Right forelimb (tissue), 1 donor: ENCODE data around the gene HIVEP3.

Experiments used
- DNase-seq: peaks from one replicate; pipeline ENCODE4 v3.0.0-alpha.2; 2018

HIVEP3 gene

DNA sequence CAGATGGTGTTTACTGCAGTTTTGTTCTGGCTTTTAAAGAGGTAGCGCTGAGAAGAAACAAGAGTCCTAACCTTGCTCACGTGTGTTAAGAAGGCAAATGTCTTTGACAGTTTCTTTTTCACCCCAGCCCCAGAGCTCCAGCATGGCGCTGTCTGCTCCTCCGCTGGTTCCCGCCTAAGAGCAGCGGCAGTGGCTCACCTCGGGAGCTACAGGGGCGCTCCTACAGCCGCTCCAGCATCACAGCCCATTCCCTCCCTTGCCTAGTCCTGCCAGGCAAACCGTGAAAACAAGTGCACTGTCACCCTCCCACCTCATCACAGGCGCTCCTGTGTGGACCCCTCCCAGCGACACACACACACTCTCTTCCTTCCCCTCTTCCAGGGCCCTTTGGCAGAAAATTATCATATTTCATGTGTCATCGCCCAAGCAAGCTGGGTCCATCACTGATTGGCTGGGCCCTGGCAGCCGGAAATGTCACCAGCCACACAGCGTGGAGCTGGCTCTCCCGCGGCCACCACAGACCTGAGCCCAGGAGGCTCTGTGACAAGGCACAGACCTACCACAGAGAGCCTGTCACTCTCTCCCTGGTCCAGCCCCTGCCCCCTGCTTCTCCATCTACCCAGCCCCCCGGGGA lies 1.2 kb upstream of the HIVEP3 start:
- DNase-seq = no peak

DNA sequence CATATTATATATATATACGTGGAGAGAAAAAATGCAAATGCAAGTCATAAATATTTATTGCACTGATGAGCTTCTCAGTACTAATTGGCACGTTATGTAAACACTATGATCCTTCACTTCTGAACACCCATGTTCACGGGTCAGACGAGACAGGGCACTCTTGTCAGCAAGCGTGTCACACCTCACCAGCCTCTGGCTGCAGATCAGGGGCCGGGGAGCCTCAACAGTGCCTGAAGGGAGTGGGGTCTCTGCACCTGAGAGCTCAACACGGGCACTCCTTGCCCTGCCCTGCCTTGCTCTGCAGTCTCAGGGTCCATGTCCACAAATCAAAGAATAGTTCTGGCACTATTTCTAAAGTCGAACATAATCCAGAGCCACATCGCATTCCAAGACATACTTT lies 409 bp upstream of the HIVEP3 start:
- DNase-seq = no peak

DNA sequence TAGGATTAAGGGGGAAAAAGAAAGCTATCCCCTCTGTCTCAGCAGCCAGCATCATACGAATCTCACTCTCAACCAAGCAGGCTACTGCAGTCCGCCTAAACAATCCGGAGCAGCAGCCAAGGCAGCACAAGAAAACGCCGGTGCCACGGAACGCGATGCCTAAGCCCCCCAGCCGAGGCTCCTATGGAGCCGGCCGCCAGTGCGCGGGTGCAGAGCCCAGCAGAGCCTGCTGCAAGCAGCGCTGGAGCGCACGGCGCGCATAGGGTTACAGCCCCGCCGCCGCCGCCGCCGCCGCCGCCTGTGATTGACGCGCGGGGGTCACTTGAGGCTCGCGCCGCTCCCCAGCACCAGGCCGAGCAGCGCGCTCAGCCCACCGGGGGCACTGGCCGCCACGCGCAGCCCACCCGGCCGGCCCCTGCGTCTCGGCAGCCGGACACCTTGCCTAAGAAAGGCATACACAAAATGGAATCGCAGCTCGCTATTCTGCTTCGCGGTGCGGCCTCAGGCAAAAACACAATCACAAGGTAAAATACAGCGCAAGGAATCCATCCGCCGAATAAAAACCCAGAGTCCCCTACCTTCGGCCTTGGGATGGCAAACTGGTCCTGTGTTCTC lies 780 bp downstream of the HIVEP3 start:
- DNase-seq = peak; percentile 59

DNA sequence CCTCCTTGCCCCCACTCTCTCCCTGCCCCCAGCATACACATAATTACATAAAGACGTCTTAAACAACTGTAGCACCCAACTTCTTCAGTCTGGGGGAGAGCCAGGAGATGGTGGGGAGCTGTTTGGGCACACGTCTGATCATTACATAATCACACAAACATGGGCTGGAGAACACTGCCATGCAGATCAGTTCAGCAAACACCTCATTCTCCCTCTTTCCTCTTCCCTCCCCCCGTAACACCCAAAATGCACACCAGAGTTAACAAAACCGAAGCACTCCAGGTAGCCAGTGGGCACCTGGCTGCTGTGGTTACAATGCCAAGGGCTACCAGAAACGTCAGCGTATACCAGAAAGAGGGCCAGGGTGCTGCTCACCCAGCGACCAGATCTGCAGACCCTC lies 1.6 kb downstream of the HIVEP3 start:
- no peak for DNase-seq

DNA sequence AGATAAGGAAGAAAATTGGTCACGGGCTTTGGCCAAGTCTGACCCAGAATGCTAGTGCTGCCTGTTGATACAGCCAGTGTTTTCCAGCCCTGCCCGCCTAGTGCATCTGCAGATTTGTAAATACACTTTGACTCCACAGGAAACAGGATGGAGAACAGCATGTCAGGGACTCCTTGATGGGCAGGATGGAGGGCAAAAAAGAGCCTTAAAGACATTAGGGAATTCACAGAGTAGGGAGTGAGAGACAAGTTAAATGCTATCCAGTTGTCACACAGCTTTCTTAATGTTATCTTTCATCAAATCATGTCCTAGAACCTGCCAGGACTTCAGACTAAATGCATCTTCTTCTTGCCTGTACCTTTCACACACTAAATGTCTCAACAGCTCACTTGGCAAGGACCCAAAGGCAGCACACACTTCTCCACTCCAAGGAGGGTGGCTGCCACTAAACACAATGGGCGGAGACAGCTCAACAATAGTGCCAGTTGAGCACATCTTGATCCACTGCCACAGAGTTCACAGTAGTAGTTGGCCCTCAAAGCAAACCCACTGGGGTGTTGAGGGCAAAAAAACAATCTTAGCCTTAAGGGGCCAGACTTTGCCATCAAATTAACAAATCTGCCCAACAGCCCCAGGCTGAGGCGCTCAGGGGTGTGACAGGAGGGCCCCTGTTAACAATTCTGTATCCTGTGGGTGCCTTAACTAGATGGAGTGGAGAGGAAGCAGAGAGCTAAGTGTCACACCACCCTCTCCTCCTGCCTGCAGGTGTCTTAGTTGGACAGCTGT lies 2.7 kb downstream of the HIVEP3 start:
- DNase-seq = no peak

DNA sequence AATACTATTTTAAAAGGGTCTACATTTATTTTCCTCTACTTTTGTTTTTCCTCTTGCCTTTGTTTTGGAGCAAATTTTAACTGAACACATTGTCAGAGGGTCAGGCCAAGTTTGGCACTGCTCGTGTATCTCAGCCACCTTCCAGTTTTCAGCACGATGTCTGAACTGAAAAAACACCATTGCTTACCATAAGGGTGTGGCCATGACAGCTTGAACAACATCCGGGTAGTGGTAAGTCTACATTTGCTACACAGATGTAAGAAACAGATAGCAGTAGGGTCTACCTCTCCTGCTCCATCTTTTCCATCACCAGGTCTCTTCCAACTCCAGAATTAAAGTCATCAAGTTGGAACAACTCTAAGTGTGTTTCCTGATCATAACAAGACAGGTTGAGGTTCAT lies 4.2 kb downstream of the HIVEP3 start:
- no peak for DNase-seq

DNA sequence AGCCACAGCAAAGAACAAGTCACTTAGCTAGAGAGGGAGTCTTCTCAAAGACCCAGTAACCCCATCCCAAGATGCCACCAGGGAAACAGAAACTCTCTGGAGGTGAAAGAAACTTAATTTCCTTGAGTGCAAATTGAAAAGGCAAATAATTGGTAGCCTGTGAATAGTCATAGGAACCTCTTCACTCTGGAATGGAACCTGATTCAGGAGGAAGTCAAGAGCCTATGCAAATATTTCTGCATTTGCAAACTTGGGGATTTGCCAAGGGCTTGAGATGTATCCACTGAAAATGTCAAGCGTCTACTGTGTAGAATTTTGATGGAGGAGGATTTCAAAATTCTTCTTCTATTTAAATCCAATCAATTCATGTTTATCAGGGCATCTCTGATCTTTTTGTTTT lies 5.7 kb downstream of the HIVEP3 start:
- no peak for DNase-seq

DNA sequence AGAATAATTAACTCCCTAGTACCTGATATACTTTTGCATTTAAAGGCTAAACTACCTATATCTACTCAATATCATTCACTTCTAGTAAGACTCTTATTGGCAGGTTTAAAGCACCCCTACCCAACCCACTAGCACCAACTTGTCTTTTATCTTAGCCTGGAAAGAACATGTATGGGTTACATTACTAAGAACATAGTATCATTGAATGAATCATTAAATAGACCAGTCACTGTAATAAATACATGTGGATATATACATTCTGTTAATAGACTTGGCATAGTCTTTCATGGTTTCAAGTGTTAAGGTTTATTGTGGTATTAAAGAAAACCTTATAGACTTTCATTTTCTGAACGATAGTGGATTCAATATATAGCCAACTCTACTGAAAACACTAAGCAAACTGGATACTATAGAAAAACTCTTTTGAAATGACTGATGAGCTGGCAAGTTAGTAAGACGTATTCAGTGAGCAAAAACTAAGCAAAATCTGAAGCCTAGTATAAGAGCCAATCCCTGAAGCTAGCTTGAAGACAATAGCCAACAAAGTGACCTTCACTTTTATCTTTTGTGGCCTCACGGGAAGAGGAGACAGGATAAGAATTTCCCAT lies 10.3 kb downstream of the HIVEP3 start:
- DNase-seq = no peak

DNA sequence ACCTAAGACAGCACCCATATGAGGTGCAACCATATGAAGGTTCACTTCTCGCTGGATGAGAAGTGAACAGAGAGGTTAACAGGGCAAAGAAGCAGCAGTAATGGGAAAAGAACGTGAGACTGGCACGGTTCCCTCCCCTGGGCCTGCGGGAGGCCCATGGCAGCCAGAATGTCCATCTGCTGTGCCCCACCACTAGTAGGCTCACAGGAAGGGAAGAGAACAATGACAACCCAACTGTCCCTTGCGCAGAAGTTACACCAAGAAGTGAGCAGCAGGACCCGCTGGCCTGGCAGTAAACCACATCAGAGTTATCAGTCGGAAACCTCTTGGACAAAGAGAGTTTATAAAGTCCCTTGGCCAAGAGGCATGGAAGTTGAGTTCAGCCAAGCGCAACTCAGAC lies 11.3 kb downstream of the HIVEP3 start:
- DNase-seq = no peak

DNA sequence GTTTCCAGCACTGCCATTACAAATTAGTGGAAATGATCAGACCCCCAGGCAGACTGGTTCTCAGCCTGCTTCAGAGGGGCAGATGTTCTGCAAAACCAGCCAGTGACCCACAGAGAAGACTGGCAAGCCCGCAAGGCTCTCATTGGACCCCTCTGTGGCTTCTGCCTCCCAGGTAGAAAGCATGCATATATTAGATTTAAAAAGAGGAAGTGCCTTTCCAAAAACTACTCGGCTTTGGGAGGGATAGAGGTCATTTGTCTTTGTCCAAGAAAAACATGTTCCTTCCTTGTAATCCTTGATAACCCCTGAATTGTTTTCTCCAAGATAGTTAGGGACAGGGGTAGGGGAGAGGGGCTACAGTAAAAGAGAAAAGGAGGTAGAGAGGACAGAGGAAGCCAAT lies 11.8 kb downstream of the HIVEP3 start:
- no peak for DNase-seq

DNA sequence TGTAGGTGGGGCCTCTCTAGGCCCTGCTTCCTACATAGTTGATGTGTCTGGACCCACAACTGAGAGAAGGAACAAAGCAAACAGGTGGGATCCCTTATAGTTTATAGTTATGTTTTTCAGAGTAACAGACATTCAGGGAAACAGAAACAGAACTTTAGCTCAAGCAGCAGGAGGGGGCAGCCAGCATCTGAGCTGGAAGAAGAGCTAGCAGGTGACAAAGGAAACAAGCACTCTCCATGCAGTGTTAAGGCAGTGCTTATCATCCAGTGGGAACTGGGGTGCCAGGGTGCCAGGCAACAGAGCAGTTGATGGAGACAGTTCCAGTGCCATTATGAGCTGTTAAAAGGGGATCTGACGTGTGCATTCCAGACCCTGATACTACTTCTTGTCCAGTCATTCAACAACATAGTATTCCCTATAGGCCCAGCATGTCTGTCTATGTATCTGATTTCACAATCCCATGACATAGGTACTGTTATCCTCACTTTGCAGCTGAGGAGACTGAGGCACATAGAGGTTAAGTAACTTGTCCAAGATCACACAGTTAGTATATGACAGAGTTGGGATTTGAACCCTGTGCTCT lies 13.5 kb downstream of the HIVEP3 start:
- DNase-seq = no peak

DNA sequence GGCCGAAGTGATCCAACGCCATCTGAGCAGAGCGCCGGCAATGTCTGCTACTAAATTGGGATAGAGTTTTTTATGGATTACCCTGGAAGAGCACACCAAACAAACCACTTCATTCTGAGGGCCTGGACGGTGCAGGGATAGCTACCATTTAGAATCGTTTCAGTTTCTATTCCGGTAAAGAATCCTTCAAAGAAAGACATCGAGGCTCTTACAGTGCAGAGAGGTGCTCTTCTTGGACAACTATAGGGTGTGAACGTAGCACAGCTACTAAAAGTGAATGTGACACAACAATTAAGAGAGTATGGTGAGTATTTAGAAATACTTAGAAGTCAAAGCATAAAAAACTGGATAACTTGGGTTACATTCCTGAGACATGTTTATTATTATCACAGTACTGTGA lies 16.1 kb downstream of the HIVEP3 start:
- no peak for DNase-seq

DNA sequence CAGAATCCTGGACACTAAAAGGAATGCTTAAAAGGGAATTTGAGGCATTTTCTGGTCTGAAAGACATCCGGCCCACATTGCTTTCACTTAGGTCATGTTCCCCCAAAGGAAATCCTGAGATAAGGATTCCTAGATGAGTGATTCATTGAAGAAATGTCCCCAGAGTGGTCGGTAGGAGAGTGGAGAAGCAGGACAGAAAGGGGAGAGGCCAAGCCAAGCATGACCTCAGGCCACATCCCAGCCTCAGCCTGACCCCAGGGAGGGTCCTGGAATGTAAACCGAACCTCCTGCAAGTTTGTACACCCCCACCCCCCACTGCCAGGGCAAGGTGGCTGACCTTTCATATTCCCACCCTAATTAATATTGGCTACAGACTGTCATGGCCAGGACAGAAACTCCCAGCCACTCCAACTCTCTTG lies 16.6 kb downstream of the HIVEP3 start:
- no peak for DNase-seq

DNA sequence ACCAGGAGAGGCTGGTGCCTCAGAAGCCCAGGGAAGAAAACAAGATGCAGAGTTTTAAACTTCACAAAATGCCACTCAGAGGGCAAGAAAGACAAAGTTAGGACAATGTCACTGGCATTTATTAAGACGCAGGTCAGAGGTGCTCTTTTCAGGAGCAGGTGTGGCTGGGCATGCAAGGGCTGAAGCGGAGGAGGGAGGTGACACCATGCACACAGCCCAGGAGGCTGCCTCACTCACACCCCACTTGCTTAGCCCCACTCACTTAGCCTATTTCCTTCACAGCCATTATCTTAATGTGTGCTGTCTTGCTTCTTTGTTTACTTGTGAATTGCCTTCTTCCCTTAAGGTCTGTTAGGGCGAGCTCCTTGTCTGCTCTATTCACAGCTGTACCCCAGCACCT lies 17.2 kb downstream of the HIVEP3 start:
- DNase-seq = no peak

DNA sequence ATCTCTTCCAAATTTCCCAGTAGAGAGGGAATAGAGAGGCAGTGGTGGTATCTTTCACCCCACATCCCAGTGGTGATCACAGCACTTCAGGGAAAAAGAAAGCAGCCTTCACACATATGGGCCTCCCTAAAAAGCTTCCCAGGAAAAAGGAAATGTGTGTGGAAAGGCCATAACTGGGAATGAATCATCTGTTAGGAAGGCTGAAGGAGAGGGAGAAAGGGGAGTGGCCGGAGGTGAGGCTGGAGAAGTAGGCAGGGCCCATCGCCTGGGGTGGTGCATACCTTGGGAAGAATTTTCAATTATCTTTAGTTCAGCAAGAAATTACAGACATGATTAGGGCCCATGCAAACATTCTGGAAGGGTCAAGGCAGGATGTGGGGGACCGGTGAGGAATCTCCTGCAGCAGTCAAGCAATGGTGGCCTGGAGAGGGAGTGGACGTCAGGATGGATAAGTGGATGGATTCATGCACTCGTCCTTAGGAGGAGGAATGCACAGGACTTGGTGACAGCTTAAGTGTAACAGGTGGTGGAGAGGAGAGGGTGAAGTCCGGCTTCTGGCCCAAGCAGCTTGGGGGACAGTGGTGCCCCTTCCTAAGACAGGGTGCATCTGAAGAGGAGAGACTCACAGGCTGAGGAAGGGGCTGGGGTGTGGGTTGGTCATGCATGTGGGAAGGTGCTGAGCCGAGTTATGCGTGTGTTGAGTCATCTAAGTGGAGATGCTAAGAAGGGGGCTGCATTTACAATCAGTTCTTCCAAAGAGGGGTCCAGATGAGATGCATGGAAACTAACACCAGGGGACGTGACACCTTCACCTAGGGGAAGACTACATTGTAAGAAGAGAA lies 17.9 kb downstream of the HIVEP3 start:
- no peak for DNase-seq

DNA sequence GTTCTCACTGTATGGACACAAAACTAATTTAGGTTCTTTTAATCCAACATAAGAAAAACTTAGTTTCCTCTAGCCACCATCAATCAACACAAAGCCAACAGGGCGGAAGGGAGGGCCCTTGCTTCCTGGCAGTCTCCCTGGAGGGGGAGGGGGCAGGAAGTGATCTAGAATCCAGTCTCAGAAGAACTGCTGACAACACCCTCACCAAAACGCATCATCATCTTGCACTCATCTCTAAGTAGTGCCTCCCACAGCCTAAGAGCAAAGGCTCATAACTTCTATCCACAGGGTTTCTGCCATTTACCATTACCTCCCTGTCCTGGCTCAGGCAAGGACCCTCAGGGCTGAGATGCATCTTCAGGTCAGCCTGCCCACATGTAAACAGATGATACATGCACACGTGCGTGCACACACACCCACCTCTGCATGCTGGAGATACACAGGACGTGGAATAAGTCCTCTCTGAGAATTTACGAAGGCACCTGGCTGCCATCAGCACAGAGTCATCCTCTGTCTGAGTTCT lies 20.5 kb downstream of the HIVEP3 start:
- no peak for DNase-seq

DNA sequence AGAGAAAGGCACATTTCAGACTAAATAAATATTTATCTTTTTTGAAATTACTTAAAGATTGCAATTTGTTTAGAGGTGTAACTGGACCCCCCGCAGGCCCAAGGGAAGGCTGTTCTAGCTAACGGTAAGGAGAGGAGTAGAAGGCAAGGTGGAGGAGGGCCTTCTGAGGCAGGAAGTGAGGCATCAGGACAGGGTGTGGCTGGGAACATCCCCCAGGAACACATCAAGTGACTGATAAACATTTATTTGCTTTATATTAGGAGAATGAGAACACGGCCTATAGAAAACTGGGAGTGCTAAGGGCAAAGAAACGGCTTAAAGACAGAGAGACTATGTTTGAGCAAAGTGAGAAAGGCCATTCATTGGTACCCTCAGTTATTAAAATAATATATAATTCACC lies 23.2 kb downstream of the HIVEP3 start:
- DNase-seq = no peak

DNA sequence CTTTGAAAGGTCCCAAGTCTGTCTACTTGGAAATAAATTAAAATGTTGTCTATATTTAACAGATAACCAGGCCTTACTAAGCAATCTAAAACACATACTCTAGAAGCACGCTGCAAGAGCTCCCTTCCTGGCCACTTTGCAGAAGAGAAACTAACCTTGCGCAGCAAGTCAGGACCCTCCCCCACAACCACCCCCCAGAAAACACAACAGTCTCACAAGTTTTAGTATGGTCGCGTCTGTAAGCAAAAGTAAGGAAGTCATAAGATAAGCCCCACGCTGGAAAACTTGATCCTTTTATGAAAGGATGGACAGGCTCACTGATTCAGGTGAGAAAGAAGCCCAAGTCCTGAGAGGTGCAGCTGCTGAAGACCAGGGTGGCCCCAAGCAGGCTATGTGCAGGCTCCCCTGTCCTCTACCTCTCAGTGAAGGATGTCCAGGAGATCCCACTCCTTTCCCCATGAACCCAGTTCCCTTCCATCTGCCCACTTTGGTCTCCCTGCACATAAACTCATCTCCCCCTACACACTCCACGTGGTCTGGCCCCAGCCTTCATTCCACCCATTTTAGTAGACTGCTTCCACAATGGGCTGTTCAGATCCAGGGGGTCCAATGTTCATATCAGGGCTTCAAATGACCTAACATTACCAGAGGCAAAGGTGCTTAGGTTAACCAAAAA lies 23.8 kb downstream of the HIVEP3 start:
- no peak for DNase-seq

DNA sequence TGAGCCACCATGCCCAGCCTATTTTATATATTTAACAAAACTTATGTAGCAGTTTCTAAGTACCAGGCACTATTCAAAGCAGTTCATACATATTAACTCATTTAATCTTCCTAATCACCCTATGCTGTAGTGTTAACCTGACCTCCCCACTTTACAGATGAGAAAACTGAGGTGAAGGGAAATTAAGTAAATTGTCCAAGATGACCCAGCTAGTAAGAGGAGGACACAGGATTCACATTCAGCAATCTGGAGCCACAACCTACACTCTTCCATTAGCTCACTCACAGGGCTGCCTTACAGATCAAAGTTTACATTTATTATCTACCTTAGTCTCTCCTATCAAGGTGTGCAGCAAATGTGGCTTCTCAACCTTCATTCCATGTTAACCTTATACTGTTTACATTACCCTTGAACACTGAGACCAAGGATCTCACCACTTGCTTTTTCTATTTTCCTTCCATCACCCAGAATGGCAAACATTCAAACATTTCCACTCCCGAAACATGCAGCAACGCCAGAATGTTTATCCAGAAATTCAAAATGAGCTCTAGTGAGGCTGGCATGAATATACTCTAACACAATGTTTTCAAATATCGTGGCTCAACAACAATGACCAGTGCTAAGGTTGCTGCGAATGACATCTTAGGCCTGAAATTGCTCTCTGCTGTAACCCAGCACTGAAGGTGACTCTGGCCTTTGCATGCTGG lies 24.5 kb downstream of the HIVEP3 start:
- no peak for DNase-seq

DNA sequence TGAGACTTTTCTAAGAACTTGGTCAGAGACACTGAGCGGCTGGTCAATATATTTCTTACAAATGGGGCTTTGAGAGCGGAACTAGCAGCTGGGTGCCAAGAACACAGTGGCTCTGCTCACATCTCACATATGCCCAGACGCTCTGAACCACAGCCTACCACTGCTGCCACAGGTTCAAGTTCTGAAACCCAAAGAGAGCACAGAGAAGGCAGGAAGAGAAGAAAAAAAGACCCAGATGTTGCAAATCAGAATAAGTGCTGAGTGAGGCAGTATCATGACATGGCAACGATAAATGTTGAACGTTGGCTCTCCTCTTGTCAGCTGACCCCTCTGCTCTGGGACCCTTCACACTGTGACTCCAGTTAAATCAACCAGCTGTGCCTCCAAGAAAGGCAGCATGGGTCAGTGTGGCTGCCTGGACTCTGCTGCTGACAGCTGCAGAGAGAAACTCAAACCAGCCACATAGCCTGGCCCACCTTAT lies 26.4 kb downstream of the HIVEP3 start:
- DNase-seq = no peak
